ENCODE measurements around the gene MAD2L2. TPM values are rescaled to one million over a fixed set of nuclear protein-coding genes. Genes with fewer than 3 reads are reported as not detected.

The MAD2L2 gene
- total RNA-seq, 1 donor from 2014 or later: 34.9 TPM

DNA sequence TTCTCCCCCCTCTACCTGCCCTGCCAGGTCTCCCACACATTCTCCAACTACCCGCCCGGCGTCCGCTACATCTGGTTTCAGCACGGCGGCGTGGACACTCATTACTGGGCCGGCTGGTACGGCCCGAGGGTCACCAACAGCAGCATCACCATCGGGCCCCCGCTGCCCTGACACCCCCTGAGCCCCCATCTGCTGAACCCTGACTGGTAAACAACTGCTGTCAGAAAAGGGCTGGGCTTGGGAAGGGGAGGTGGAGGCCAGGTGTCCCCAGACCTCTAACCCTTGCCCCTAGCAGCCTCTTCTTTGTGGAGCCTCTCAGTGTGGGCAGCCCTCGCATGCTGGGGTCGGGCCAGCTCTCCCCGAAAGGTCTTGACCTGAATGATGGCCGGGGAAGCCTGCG lies 19.8 kb downstream of the MAD2L2 start:
- ChIA-PET CTCF (interaction anchor here (0.9 to 1.8 kb wide), 2 partner anchors 11 to 16 kb away, joined by 3 to 6 read pairs; no protein-coding TSS in a partner anchor), POLR2A (interaction anchor here (1.3 kb wide), 1 partner anchor 20 kb away, joined by 3 read pairs; the partner anchor contains the start of gene MAD2L2)
- intact Hi-C loops (cut with micrococcal nuclease): no loop called here
- no peaks in the 10 kb centered on the region for H3K9me3 Mint-ChIP-seq
- no peak overlapping the region for H3K27ac Mint-ChIP-seq
- no peak for DNase-seq
- H3K4me1 Mint-ChIP-seq: no peaks in the 10 kb centered on the region
- no peak for ATAC-seq (ENCODE audit: low read depth)
- no peak overlapping the region for H3K4me3 Mint-ChIP-seq
- peaks cover 31% of the 10 kb centered on the region for H3K36me3 Mint-ChIP-seq (ENCODE audit: low read depth)
- H3K27me3 Mint-ChIP-seq: no peaks in the 10 kb centered on the region
- TF ChIP-seq, protein P1, sequence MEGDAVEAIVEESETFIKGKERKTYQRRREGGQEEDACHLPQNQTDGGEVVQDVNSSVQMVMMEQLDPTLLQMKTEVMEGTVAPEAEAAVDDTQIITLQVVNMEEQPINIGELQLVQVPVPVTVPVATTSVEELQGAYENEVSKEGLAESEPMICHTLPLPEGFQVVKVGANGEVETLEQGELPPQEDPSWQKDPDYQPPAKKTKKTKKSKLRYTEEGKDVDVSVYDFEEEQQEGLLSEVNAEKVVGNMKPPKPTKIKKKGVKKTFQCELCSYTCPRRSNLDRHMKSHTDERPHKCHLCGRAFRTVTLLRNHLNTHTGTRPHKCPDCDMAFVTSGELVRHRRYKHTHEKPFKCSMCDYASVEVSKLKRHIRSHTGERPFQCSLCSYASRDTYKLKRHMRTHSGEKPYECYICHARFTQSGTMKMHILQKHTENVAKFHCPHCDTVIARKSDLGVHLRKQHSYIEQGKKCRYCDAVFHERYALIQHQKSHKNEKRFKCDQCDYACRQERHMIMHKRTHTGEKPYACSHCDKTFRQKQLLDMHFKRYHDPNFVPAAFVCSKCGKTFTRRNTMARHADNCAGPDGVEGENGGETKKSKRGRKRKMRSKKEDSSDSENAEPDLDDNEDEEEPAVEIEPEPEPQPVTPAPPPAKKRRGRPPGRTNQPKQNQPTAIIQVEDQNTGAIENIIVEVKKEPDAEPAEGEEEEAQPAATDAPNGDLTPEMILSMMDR (IDR thresholded peaks at IDR 0.05): no peak

DNA sequence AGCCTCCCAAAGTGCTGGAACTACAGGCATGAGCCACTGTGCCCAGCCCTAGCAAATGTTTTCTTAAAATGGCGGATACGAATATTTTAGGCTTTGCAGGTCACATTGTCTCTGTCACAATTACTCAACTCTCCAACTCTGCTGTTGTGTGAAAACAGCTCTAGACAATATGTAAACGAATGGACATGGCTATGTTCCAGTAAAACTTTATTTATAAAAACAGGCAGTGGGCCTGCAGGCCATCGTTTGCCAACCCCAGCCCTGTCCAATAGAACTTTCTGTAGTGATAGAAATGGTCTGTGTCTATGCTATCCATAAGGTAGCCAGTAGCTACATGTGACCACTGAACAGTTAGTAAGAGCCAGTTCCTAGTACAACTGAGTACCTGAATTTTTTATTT lies 21.2 kb downstream of the MAD2L2 start:
- POLR2A ChIA-PET: interaction anchor here (0.6 kb wide), 1 partner anchor 248 kb away, joined by 3 read pairs; no protein-coding TSS in a partner anchor

DNA sequence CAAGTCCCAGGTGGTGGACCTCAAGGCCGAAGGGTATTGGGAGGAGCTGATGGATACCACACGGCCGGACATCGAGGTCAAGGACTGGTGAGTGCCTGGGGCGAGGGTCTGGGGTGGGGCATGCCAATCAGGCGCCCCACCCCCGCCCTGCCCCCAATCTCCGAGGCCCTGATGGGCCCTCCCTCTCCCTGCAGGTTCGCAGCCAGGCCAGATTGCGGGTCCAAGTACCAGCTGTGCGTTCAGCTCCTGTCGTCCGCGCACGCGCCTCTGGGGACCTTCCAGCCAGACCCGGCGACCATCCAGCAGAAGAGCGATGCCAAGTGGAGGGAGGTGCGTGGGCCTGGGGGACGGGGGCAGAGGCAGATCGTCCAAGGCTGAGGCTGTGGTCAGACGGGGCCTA lies 22.4 kb downstream of the MAD2L2 start:
- no peak overlapping the region for H3K4me3 Mint-ChIP-seq
- no peaks in the 10 kb centered on the region for H3K9me3 Mint-ChIP-seq
- intact Hi-C loops (cut with micrococcal nuclease): no loop called here
- CTCF ChIA-PET: interaction anchor here (0.8 kb wide), 1 partner anchor 61 kb away, joined by 4 read pairs; no protein-coding TSS in a partner anchor
- no peak overlapping the region for H3K27ac Mint-ChIP-seq
- peaks cover 31% of the 10 kb centered on the region for H3K36me3 Mint-ChIP-seq (ENCODE audit: low read depth)
- H3K27me3 Mint-ChIP-seq: no peaks in the 10 kb centered on the region
- H3K4me1 Mint-ChIP-seq: peaks cover 9% of the 10 kb centered on the region
- ATAC-seq (ENCODE audit: low read depth): no peak
- no peak for DNase-seq
- TF ChIP-seq, protein P1 (IDR thresholded peaks at IDR 0.05): no peak
- POLR2A ChIA-PET: interaction anchor here (0.6 to 1.1 kb wide), 2 partner anchors 23 to 61 kb away, joined by 3 to 5 read pairs; no protein-coding TSS in a partner anchor

More for the DNA sequence above, 21.2 kb downstream of the MAD2L2 start:
- Mint-ChIP-seq H3K9me3 (no peaks in the 10 kb centered on the region), H3K36me3 (ENCODE audit: low read depth) (peaks cover 31% of the 10 kb centered on the region), H3K27ac (no peak overlapping the region), H3K4me3 (no peak overlapping the region), H3K27me3 (no peaks in the 10 kb centered on the region), H3K4me1 (peaks cover 9% of the 10 kb centered on the region)
- CTCF ChIA-PET: interaction anchor here (1.1 to 1.8 kb wide), 2 partner anchors 9 to 14 kb away, joined by 3 to 6 read pairs; no protein-coding TSS in a partner anchor
- intact Hi-C loops (cut with micrococcal nuclease): no loop called here
- TF ChIP-seq, protein P1 (IDR thresholded peaks at IDR 0.05): no peak
- DNase-seq (no peak), ATAC-seq (ENCODE audit: low read depth) (no peak)

DNA sequence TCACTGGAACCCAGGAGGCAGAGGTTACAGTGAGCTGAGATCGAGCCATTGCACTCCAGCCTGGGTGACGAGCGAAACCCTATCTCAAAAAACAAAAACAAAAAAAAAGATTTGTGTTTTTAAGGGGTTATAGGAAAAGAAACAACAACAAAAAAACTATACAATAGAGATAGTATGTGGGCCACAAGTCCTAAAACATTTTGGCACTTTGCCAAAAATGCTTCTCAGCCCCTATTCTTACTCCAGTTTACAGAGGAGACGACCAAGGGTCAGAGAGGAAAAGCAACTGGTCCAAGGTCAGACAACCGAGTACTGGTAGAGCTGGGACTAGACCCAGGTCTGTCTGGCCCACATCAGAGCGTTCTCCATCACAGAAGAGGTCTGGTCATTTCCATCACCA lies 23.3 kb downstream of the MAD2L2 start:
- Mint-ChIP-seq H3K9me3 (no peaks in the 10 kb centered on the region), H3K36me3 (ENCODE audit: low read depth) (peaks cover 28% of the 10 kb centered on the region), H3K4me3 (no peak overlapping the region), H3K27ac (no peak overlapping the region), H3K27me3 (no peaks in the 10 kb centered on the region), H3K4me1 (peaks cover 10% of the 10 kb centered on the region)
- TF ChIP-seq, protein P1 (IDR thresholded peaks at IDR 0.05): no peak
- ChIA-PET POLR2A (no interaction called here), CTCF (interaction anchor here (1.8 kb wide), 1 partner anchor 61 kb away, joined by 6 read pairs; no protein-coding TSS in a partner anchor)
- DNase-seq: no peak
- intact Hi-C loops (cut with micrococcal nuclease): no loop called here
- no peak for ATAC-seq (ENCODE audit: low read depth)

DNA sequence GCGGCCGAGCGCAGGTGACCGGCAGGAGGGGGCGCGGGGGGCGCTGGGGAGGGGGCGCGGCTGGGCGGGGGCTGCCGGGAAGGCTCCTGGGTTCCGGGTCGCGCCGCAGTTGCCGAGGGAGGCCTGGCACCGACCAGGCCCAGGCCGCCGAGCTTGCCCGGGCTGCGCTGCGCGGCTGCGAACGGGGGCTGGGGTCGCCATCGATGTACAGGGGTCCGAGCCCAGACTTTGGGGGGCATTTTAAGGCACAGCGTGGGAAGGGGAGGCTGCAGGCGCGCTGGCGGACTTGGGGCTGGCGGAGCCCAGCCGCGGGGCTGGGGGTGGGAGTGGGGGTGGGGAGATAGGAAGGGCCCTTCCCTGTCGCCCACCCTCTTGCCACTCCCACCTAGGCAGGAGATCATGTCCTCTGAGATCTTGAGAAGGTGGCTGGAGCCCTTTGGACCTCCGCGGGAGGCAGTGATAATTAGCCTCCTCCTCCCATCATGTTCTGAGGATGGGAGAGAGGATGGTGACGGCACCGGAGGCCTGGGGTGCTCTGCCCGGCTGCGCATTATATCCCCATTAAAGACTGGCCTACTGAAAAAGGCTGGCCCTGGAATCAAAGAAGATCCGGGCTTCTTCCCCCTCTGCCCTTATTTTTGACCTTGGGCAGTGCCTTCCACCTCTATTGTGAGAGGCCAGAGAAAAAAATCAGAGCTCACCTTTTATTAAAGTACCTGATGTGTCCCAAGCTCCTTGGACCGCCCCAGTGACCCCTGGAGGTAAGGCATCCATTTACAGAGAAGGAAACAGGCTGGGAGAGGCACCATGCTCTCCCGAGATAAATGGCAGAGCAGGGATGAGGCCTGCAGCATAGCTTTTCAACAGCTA lies 25.8 kb downstream of the MAD2L2 start:
- H3K4me1 Mint-ChIP-seq: peaks cover 22% of the 10 kb centered on the region
- TF ChIP-seq, protein P1 (IDR thresholded peaks at IDR 0.05): no peak
- ATAC-seq (ENCODE audit: low read depth) (no peak), DNase-seq (no peak)
- ChIA-PET POLR2A (interaction anchor here (1.3 to 2.3 kb wide), 5 partner anchors 9 to 393 kb away, joined by 4 to 23 read pairs (median 8); partner anchors contain the start of genes FBXO6, MAD2L2 and MTOR), CTCF (interaction anchor here (0.9 kb wide), 1 partner anchor 10 kb away, joined by 5 read pairs; no protein-coding TSS in a partner anchor)
- intact Hi-C loops (cut with micrococcal nuclease): loop anchor here (1.0 to 5.0 kb wide), 6 partner anchors 9 to 364 kb away; partner anchors contain the start of genes CLCN6, FBXO6, MAD2L2 and MIIP
- H3K9me3 Mint-ChIP-seq: no peaks in the 10 kb centered on the region
- H3K4me3 Mint-ChIP-seq: peak overlapping the region; percentile 80
- H3K36me3 Mint-ChIP-seq (ENCODE audit: low read depth): peaks cover 14% of the 10 kb centered on the region
- H3K27me3 Mint-ChIP-seq: no peaks in the 10 kb centered on the region
- H3K27ac Mint-ChIP-seq: no peak overlapping the region

Measured in activated B cell treated with CpG ODN at 0.5 μM for 24 hours (primary cell).